OCI-LY3 (cell line): ENCODE measurements around the gene LRRTM3.

Experiments used
- EZH2phosphoT487 ChIP-seq: fragments of 200-600 bp; shearing (Covaris generic); IDR thresholded peaks from 2 replicates; pipeline ENCODE4 v1.6.1; 2018; ENCODE audit warnings: antibody characterized with exemption, mixed run types, low read depth
- TF ChIP-seq, protein P1 (sequence below): fragments of 200-600, 300-600 bp; sonication (generic); IDR thresholded peaks from 2 replicates; pipeline ENCODE4 v1.5.1; 2014; ENCODE audit warnings: antibody characterized with exemption, low read length, low read depth

DNA sequence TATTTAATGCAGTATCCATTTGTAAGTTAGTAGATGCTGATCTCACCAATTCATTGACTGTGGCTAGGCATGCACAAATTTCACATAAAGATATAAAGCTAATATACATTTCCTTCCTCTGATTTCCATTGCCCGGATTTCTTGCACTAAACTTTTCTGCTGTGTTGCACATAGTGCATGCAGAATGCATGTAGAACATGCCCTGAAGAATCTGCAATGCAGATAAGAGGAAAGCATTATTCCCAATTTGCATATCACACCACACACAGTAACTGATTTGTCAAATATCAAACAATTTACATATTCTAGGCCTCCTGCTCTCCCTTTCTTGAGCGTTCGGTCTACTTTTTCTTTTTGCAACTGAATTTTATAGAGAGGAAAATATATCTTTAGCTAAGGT is 124.2 kb downstream of the LRRTM3 start:
- TF ChIP-seq, protein P1, sequence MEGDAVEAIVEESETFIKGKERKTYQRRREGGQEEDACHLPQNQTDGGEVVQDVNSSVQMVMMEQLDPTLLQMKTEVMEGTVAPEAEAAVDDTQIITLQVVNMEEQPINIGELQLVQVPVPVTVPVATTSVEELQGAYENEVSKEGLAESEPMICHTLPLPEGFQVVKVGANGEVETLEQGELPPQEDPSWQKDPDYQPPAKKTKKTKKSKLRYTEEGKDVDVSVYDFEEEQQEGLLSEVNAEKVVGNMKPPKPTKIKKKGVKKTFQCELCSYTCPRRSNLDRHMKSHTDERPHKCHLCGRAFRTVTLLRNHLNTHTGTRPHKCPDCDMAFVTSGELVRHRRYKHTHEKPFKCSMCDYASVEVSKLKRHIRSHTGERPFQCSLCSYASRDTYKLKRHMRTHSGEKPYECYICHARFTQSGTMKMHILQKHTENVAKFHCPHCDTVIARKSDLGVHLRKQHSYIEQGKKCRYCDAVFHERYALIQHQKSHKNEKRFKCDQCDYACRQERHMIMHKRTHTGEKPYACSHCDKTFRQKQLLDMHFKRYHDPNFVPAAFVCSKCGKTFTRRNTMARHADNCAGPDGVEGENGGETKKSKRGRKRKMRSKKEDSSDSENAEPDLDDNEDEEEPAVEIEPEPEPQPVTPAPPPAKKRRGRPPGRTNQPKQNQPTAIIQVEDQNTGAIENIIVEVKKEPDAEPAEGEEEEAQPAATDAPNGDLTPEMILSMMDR, result no peak
- no peak for TF ChIP-seq EZH2phosphoT487
